ENCODE results near the gene PDZD2. TPM values are rescaled to one million over a fixed set of nuclear protein-coding genes. Genes with fewer than 3 reads are reported as not detected.
"Not testable (repeated sequence)": the region's sequence is repeated elsewhere in the genome, so short reads cannot be mapped to it uniquely, and the experiment has no call there.

The PDZD2 gene
- total and polyA plus RNA-seq, 8 donors: 16.2 to 49.8 (median 20.4) TPM

DNA sequence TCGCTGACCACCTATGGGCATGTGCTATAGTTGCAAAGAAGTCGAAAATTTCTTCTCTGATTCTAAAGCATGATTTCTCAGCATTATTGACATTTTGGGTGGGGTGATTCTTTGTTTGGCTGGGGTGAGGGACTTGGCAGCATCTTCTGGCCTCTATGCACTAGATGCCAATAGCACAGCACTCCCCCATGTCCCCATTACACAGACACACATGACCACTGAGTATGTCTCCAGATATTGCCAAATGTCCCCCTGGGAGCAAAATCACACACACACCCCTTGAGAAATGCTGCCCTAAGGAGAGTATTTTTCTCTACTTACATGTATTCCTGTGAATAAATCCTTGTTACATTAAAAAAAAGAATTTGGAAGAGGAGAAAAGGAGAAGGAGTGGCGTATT is 89.1 kb downstream of the PDZD2 start:
- intact Hi-C loops (cut with DNase I): no loop called here
- H3K9me3 ChIP-seq: no peaks in the 10 kb centered on the region
- no peak overlapping the region for H3K27ac ChIP-seq
- ATAC-seq (no peak), DNase-seq (no peak)
- H3K36me3 ChIP-seq: no peaks in the 10 kb centered on the region
- no peaks in the 10 kb centered on the region for H3K4me1 ChIP-seq
- no peak overlapping the region for H3K4me3 ChIP-seq
- H3K27me3 ChIP-seq: no peaks in the 10 kb centered on the region
- TF ChIP-seq, protein P1, sequence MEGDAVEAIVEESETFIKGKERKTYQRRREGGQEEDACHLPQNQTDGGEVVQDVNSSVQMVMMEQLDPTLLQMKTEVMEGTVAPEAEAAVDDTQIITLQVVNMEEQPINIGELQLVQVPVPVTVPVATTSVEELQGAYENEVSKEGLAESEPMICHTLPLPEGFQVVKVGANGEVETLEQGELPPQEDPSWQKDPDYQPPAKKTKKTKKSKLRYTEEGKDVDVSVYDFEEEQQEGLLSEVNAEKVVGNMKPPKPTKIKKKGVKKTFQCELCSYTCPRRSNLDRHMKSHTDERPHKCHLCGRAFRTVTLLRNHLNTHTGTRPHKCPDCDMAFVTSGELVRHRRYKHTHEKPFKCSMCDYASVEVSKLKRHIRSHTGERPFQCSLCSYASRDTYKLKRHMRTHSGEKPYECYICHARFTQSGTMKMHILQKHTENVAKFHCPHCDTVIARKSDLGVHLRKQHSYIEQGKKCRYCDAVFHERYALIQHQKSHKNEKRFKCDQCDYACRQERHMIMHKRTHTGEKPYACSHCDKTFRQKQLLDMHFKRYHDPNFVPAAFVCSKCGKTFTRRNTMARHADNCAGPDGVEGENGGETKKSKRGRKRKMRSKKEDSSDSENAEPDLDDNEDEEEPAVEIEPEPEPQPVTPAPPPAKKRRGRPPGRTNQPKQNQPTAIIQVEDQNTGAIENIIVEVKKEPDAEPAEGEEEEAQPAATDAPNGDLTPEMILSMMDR (IDR thresholded peaks at IDR 0.05): no peak

DNA sequence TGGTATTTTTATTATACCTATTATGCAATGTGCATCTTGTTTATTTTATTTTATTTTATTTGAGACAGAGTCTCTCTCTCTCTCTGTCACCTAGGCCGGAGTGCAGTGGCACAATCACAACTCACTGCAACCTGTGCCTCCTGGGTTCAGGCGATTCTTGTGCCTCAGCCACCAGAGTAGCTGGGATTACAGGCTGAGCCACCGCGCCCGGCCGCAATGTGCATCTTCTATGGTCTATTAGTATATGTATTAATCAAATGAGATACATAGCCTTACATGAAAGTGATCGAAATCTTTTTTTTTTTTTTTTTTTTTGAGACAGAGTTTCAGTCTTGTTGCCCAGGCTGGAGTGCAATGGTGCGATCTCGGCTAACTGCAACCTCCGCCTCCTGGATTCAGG is 89.9 kb downstream of the PDZD2 start:
- DNase-seq; H3K4me1 ChIP-seq; H3K27me3 ChIP-seq; intact Hi-C loops (cut with DNase I); ATAC-seq; H3K27ac ChIP-seq; H3K9me3 ChIP-seq; H3K4me3 ChIP-seq; H3K36me3 ChIP-seq: not testable (repeated sequence)

DNA sequence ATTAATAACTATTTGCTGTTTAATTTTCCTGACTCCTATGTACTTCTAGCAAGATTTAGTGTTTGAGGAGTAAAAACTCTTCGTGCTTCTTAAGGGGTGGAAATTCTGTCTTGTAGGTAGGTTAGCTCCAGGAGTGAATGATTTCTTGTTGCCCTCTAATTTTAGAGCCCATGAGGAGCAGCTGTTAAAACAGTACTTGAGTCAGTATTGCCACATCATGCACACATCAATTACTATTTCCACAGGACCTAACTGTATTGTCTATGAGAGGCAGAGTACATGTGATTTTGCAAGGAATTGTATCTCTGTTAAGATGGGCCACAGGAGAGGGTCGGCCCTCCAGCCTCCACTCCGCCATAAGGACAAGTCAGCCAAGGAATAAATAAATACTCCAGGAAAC is 91.2 kb downstream of the PDZD2 start:
- Histone ChIP-seq H3K4me3 (no peak overlapping the region), H3K4me1 (no peaks in the 10 kb centered on the region), H3K27ac (no peak overlapping the region), H3K36me3 (no peaks in the 10 kb centered on the region), H3K27me3 (no peaks in the 10 kb centered on the region), H3K9me3 (no peaks in the 10 kb centered on the region)
- TF ChIP-seq, protein P1 (IDR thresholded peaks at IDR 0.05): no peak
- DNase-seq: no peak
- ATAC-seq: peak; percentile 76
- intact Hi-C loops (cut with DNase I): no loop called here

DNA sequence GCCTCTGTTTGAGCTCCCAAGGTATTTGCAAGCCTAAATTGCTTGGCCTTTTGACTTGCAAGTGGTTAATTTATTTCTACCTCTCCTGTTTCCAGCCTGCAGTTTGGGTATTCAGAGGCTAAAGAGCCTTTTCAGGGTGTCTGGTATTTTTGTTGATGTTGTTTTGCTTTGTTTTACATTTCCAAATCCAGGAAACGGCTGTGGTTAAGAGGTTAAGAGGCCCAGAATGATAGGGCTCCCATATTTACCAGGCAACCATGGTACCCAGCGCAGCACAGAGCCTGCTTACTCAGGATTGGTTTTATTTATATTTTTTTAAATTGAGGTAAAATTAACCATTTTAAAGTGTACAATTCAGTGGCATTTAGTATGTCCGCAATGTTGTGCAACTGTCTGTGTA is 92.1 kb downstream of the PDZD2 start:
- no peaks in the 10 kb centered on the region for H3K27me3 ChIP-seq
- DNase-seq (no peak), ATAC-seq (no peak)
- no peaks in the 10 kb centered on the region for H3K36me3 ChIP-seq
- no peak overlapping the region for H3K4me3 ChIP-seq
- H3K27ac ChIP-seq: no peak overlapping the region
- intact Hi-C loops (cut with DNase I): no loop called here
- no peaks in the 10 kb centered on the region for H3K9me3 ChIP-seq
- no peaks in the 10 kb centered on the region for H3K4me1 ChIP-seq
- TF ChIP-seq, protein P1 (IDR thresholded peaks at IDR 0.05): no peak

DNA sequence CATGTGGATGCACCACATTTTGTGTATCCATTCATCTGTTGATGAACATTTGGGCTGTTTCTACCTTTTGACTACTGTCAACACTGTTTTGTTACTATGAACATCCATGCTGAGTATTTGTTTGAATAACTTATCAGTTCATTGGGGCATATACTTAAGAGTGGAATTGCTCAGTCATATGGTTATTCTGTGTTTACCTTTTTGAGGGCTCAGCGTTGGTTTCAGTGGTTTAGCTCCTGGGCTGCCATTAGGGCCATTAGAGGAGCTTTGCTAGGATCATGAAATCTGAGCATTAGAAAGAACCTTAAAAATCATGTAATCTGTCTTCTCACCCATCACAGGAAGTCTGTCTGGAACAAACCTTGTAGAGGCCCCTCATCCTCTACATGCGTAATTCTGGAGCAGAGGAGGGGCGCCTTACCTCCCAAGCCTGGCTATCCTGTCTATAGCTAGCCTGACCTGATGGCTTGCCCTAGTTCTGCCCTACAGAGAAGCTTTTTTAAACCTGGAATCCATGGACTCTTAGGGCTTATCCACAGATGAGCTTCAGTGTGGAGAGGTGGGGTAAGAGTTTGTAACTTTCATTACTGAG is 92.9 kb downstream of the PDZD2 start:
- Histone ChIP-seq H3K4me1 (no peaks in the 10 kb centered on the region), H3K27me3 (no peaks in the 10 kb centered on the region), H3K4me3 (no peak overlapping the region), H3K27ac (no peak overlapping the region), H3K9me3 (no peaks in the 10 kb centered on the region), H3K36me3 (no peaks in the 10 kb centered on the region)
- ATAC-seq (peak; percentile 46), DNase-seq (no peak)
- TF ChIP-seq, protein P1 (IDR thresholded peaks at IDR 0.05): no peak
- intact Hi-C loops (cut with DNase I): no loop called here

DNA sequence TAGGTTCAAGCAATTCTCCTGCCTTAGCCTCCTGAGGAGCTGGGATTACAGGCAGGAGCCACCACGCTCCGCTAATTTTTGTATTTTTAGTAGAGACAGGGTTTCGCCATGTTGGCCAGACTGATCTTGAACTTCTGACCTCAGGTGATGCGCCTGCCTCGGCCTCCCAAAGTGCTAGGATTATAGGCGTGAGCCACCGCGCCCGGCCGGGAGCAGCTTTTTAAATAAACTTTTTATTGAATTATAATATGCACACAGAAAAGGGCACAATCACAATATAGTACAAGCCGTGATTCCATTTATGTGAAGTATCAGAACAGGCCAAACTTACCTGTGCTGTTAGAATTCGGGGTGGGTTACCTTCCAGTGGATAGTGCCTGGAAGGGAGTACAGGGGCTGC is 93.9 kb downstream of the PDZD2 start:
- H3K4me3 ChIP-seq; H3K9me3 ChIP-seq; H3K27ac ChIP-seq; ATAC-seq; H3K27me3 ChIP-seq; intact Hi-C loops (cut with DNase I); H3K4me1 ChIP-seq; H3K36me3 ChIP-seq: not testable (repeated sequence)
- peak in 1 of 4 donors; percentile 38 for DNase-seq

All from left lung (tissue), 10 donors.